HG03354 (cell line): ENCODE results near the gene TNFSF10.
"Not testable (repeated sequence)": the region's sequence is repeated elsewhere in the genome, so short reads cannot be mapped to it uniquely, and the experiment has no call there.

Experiments used
- ATAC-seq: cut with Tn5 transposase; IDR thresholded peaks from one replicate; pipeline ENCODE4 v1.9.1; 2021; ENCODE audit warnings: mild to moderate bottlenecking; ENCODE audit not compliant: unreplicated experiment, poor library complexity, severe bottlenecking

Gene TNFSF10

DNA sequence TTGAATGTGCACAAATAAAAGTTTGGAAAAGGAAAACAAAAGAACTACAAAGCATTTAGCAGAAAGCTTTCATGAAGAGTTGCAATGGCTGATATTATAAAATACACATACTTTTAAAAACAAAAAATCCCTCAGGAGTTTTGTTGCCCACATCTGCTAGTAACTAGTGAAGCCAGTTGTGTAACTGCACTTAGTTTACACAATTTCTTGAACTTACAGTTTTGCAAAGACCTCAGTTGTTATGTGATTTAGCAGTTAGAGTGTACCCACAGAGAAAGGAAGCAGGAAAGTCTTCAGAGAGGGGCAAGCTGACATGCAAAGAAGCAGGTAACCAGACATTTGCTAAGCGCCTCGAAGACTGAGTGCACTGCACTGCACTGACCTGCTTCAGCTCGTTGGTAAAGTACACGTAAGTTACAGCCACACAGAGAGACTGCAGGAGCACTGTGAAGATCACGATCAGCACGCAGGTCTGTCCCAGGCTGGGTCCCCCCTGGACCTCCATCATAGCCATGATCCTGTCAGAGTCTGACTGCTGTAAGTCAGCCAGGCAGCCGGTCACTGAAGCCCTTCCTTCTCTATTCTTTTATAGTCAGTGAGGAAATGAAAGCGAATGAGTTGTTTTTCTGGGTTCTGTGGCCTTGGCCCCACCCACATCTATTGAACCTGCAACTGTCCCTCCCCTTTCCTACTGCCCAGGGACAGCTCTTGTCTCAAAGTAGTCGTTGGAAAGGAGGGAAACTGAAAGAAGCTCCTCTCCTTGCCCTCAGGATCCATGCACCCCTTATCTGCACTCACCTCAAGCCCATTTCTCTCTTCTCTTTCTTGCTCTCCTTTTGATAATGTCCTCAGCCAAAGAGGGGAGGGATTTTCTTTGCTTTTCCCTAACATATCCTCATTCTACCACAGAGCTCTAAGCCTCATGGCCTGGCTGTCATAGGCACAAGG is at the start of gene TNFSF10:
TSS of gene TNFSF10 (minus strand) at position 560 of the 948 bp plus-strand sequence. CDS start at position 514, 46 bp downstream.
- peak; percentile 91 for ATAC-seq

DNA sequence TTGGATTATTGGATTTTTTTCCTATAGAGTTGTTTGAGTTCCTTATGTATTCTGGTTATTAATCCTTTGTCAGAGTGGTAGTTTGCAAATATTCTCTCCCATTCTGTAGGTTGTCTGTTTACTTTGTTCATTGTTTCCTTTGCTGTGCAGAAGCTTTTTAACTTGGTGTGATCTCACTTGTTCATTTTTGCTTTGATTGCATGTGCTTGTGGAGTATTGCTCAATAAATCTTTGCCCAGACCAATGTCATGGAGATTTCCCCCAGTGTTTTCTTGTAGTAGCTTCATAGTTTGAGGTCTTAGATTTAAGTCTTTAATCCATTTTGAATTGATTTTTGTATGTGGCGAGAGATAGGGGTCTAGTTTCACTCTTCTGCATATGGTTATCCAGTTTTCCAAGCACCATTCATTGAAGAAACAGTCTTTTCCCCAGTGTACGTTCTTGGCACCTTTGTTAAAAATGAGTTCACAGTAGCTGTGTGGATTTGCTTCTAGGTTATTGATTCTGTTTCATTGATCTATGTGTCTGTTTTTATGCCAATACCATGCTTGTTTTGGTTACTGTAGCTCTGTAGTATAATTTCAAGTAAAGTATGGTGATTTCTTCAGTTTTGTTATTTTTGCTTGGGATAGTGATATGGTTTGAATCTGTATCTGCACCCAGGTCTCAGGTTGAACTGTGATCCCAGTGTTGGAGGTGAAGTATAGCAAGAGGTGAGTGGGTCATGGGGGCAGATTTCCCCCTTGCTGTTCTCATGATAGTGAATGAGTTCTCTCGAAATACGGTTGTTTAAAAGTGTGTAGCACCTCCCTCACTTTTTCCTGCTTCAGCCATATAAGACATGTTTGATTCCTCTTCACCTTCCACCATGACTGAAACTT is 46.1 kb upstream of the TNFSF10 start:
- ATAC-seq = no peak

DNA sequence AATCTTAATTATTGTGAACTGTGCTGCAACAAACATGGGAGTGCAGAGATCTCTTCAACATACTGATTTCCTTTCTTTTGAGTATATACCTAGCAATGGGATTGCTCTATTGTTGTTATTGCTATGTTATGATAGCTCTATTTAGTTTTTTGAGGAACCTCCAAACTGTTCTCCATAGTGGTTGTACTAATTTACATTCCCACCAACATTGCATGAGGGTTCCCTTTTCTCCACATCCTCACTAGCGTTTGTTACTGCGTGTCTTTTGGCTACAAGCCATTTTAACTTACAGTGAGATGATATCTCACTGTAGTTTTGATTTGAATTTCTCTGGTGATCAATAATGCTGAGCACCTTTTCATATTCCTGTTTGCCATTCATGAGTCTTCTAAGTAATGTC is 45.5 kb upstream of the TNFSF10 start:
- ATAC-seq = no peak

DNA sequence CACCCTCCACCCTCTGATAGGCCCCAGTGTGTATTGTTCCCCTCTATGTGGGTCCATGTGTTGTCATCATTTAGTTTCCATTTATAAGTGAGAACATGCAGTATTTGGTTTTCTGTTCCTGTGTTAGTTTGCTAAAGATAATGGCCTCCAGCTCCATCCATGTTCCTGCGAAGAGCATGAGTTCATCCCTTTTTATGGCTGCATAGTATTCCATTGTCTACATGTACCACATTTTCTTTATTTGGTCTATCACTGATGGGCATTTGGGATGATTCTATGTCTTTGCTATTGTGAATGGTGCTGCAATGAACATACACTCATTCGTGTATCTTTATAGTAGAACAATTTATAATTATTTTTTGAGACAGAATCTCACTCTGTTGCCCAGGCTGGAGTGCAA is 43.6 kb upstream of the TNFSF10 start:
- ATAC-seq = not testable (repeated sequence)

DNA sequence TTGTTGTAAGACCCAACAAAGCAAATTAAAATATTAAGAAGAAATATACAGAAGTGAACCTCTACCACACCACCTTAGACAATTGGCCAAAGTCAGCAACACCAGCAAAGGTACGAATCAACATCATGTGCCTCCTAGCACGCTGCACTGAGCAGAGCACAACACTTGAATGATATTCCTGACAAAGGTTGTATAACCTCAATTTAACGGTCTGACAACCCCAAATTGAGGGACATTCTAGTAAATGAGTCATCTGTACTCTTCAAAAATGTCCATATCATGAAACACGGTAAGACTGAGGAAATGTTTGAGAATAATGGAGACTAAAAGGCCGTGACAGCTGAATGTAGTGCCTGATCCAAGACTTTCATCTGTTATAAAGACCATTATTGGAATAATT is 41.3 kb upstream of the TNFSF10 start:
- ATAC-seq = no peak

DNA sequence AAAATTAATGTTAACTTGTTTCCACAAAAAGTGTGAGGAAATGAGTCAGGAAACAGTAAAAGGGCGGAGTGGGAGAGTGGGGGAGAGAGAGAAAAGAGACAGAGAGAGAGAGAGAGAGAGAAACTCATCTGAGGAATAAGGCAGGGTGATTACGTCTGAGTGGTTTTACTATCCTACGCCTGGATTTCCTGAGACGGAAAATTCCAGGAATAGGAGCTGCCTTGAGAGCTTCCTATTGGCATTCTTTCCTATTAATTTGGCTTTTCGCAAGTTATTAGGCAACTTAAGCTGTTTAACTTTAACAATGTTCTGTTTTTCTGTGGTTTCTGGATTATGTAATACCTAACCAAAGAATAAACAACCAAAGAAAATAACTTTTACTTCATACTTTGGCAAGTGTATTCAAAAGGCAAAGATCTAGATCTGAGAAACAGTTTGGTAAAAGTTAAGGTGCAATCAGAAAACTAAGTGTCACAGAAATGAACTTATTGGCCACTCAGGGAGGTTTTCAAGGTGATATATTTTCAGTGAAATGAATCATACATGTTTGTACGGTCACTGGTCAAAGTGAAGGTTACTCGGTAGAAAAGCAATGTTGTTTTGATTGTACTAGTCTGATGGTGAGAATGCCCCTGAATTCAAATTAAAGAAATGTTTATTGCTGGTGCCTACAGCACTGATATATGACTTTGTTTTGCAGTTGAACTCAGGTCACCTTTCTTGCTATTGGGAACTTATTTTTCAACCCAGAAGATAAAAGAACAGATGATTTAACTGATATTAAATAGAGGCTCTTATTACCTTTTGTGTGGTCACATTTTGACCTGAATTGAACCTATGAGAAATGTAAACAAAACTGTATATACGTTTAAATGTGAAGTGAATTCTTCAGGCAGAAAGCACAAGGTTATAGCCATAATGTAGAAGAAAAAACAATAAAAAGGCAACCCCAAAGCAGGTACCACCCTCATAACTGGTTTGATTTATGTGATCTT is 39.9 kb upstream of the TNFSF10 start:
- ATAC-seq = peak; percentile 75

DNA sequence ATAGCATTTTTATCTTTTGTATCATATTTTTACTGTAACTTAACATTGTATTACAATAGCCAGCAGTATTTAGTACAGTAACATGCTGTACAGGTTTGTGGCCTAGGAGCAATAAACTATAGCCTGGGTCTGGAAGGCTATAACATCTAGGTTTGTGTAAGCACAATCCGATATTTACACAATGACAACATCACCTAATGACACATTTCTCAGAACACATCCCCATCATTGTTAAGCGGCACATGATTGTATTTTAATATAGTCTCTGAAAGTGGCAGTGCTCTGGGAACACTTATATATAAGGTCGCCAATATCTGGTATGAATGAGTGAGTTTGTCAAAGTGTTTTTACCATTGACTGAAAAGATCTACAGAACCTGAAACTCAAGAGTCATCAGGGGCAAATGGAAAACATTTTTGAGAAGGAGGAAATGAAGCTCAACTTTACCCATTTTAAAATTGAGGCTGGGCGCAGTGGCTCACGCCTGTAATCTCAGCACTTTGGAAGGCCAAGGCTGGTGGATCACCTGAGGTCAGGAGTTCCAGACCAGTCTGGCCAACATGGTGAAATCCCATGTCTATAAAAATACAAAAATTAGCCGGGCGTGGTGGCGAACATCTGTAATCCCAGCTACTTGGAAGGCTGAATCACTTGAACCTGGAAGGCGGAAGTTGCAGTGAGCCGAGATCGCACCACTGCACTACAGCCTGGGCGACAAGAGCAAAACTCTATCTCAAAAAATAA is 38.8 kb upstream of the TNFSF10 start:
- peak; percentile 8 for ATAC-seq

DNA sequence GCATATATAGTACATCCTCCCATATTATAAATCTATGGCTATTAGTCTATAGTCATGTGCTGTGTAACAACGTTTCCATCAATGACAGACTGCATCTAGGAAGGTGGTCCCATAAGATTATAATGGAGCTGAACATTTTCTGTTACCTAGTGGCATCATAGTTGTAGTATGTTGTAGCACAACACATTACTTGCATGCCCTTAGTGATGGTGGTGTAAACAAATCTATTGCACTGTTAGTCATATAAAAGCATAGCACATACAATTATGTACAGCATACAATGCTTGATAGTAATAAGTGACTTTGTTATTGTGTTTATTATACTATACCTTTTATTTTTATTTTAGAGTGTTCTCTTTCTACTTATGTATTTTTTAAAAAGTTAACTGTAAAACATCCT is 37.4 kb upstream of the TNFSF10 start:
- no peak for ATAC-seq

DNA sequence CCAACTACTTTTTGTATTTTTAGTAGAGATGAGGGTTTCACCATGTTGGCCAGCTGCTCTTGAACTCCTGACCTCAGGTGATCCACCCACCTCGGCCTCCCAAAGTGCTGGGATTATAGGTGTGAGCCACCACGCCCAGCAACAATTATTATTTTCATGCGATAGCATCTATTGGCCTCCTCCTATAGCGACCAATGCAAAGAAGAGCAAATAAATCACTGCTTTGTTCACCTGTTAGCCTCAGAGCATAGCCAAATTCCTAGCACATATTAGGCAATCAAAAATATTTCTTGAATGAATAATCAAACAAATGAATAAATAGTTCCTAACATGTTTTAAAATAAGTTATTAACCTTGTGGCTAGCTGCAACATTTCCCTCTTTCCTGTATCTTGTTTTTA is 36.8 kb upstream of the TNFSF10 start:
- no peak for ATAC-seq

DNA sequence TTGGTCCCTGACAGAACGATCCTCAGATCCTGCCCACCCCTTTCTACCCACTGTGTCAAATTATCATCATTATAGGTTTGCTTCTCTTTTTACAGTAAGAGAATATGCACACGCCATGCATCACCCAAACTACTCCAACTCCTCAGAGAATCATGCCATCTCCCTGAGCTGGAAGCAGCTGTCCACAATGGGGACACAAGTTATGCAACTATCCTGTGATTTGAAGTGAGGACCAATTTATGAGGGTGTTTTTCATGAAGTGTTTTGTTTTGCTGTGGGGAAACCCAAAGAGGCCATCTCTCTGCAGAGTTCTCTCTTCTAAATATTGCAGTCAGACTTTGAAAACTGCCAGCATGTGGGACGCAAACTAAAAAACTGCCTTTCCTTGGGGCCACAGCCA is 35.8 kb upstream of the TNFSF10 start:
- no peak for ATAC-seq

DNA sequence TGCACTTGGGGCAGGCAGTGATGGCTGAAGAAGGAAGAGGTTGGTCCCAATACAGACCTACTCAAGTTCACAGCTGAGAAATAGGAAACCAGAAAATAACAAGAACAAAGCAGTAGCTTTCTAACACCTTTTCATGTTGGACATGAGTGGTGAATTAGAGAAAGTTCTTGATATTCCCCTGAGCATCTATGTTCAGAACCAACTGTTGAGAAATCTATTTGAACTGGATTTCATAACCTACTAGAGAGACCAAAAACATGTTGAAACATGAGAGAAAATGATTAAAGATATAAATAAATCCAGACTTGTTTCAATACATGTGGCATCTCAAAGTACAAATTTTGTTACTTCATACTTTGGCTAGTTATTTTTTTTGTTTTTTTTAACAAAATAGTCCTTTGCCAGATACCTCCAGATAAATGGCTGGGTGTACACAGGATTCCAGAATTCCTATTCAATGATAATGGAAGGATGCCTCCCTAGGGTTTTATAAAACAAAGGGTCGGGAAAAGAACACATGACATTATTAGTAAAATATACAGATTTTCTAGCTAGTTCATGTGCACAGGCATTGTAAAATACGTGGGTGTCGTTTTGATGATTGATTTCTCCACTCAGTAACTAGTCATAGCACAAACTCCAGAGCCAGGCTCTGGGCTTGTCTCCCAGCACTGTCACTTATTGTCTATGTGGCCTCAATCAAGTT is 34.4 kb upstream of the TNFSF10 start:
- no peak for ATAC-seq

DNA sequence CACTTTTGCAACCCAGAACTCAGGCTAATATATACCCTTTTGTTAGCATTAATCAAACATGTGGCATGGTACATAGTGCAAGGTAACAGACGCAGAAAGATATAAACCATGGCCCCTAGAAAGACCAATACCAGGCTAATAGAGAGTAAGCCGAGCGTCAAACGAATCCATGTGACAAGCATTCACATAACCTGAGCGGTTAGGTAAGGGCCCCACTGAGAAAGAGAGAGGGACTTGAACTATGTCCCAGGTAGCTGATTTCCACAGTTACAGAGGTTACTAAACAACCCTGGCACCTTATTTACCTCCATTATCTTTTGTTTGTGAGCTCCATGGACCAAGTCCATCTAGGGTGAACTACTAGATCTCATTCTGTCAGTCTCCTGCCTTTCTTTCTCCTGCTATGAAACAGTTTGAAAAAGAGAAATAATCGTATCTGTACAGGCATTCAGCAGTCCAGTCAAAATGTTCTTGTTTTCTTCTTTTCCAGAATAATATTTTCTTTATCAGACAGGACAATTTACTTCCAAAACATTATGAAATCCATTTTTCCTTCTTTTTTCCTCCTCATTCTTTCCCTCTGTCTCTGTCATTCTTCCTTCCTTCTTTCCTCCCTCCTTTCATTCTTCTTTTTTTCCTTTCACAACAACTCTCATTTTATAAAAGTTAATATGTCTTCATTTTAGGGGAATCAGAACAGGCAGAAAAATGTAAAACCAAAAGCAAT is 30.5 kb upstream of the TNFSF10 start:
- ATAC-seq = no peak

DNA sequence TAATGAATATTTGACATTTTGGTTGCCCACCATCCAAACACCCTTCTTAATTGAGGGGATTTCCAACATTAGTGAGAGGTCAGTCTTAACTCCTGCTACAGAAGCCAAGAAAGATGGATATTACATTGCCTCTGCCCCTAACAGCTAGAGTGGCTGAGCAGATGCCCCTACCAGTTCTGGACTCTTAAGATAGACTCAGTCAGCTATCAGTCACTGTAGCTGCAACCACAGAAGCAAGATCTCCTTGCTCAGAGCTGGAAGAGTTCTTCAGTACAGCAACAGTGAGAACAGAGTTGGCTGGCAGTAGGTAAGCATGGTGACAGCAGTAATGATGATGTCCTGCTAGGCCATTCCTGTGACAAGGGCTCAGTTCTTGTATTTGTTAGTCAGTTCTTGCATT is 29.4 kb upstream of the TNFSF10 start:
- no peak for ATAC-seq

DNA sequence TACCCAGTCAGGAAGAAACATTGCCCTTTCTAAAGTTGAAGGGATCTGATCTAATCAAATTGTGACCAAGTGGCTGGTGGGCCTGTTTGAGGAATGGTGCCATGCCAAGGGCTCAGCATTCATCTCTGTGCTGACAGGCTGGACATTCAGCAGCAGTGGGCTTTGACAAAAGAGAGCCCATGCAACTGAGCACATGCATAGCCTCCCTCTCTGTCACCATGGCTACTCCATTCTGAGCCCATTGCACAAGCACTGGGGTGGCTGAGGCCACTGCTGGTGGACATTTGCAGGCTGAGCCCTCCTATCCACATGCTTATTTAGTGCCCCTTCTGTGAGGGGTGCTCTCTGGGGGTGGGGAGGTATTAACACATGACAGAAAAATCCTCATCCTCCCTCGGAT is 28.6 kb upstream of the TNFSF10 start:
- no peak for ATAC-seq

DNA sequence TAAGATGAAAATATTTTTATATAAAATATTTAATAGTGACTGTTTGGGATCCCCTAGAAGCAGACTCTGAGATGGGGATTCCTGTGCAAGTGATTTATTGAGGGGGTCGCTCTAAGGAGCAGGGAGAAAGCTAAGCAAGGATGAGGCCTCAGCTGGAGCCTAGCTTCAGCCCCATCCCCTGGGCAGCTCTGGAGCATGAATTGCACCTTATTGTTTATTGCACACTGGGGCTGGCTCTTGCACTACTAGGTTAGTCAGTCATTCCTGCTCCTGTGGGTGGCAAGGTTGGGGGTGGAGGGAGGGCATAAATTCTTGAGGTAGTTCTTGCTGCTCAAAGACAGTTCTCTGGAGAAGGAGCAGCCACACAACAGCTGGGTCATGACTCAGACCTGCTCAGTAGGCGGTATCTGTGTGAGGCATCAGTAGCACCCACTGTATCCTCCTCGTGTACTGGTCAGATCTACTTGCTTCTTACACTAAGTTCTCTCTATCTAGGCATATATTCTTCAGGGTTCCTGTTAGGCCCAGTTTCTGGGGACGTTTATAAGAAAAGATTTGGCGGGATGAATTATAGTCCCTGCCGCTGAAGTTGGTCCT is 27.2 kb upstream of the TNFSF10 start:
- ATAC-seq = peak; percentile 78

DNA sequence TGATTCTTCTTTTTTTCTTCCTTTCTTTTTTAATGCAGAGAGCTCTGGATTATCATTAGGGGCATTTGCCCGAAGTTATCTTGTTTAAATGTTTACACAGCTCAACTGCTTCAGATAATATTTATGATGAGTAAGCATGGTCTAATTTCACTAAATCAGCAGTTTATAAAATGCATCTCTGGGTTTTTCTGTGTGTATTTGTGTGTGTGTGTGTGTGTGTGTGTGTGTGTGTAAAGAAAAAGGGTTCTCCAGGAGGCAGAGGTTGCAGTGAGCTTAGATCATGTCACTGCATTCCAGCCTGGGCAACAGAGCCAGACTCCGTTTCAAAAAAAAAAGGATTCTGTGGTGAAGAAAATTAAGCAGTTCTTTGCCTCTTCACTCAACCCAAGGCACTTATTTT is 25.9 kb upstream of the TNFSF10 start:
- ATAC-seq = no peak

DNA sequence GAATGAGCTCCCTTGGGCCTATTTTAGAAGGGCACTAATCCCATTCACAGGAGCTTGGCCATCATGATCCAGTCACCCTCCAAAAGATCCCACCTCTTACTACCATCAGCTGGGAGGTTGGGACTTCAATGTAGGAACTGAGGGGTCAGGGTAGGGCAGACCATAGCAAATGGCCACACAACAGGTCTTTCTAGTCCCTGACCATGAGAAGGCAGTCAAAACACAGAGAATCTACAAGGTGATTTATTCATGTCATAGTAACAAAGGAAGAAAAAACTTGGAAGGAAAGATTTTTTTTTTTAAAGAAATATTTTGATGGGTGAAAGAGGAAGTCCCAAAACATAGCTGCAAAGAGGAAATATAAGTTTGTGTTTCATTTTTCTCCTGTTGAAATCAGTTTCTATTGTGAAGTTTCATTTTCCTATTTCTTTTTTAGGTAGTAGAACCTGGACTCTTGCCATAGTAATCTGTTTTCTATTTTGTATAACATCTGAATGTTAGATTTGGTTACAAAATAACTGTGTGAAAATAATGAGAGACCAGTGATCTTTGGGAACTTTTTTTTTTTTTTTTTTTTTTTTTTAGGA is 23.5 kb upstream of the TNFSF10 start:
- peak; percentile 68 for ATAC-seq
